Mesothelial cell of epicardium (in vitro differentiated cells): ENCODE measurements around the gene TXNDC5. TPM values are rescaled to one million over a fixed set of nuclear protein-coding genes. Genes with fewer than 3 reads are reported as not detected.
A peak's percentile ranks its signal among the peaks of the same experiment; 100 is the strongest.

Experiments used
- DNase-seq, 2 experiments: peaks; one replicate each; pipeline ENCODE4 v3.0.0; 2021; ENCODE audit warnings: low spot score in 2 of 2; ENCODE audit not compliant: unreplicated experiment in 2 of 2
- H3K27ac Mint-ChIP-seq: 2 replicates; pipeline ENCODE4 v1.8.0; 2021; ENCODE audit warnings: mixed read lengths
- H3K27me3 Mint-ChIP-seq: 2 replicates; pipeline ENCODE4 v1.8.0; 2021; ENCODE audit warnings: low read depth, mixed read lengths
- H3K36me3 Mint-ChIP-seq: 2 replicates; pipeline ENCODE4 v1.8.0; 2021; ENCODE audit warnings: mixed read lengths
- H3K4me1 Mint-ChIP-seq: 2 replicates; pipeline ENCODE4 v1.8.0; 2021; ENCODE audit warnings: mixed read lengths
- H3K4me3 Mint-ChIP-seq: 2 replicates; pipeline ENCODE4 v1.8.0; 2021; ENCODE audit warnings: mild to moderate bottlenecking, moderate library complexity, mixed read lengths
- H3K9me3 Mint-ChIP-seq: 2 replicates; pipeline ENCODE4 v1.8.0; 2021; ENCODE audit warnings: mixed read lengths
- CTCF ChIP-seq: fragments of 200-600 bp; sonication (generic); IDR thresholded peaks from one replicate; pipeline ENCODE4 v1.5.0; 2021; ENCODE audit warnings: antibody characterized with exemption; ENCODE audit not compliant: unreplicated experiment
- total RNA-seq: library from RNA; stranded (reverse); gene quantifications from 3 replicates; pipeline ENCODE4 v1.2.1, GENCODE V29; 2021

Gene TXNDC5
- total RNA-seq, 1 donor from 2014 or later, result 120 TPM

GRCh38 chr6:7914991-7915789 is 4.6 kb upstream of the TXNDC5 start:
- Mint-ChIP-seq H3K4me3 (no peak overlapping the region), H3K36me3 (no peaks in the 10 kb centered on the region), H3K27ac (no peak overlapping the region), H3K27me3 (peaks cover 3% of the 10 kb centered on the region), H3K4me1 (peaks cover 4% of the 10 kb centered on the region), H3K9me3 (no peaks in the 10 kb centered on the region)
- no peak for DNase-seq
- TF ChIP-seq CTCF, result no peak

DNA sequence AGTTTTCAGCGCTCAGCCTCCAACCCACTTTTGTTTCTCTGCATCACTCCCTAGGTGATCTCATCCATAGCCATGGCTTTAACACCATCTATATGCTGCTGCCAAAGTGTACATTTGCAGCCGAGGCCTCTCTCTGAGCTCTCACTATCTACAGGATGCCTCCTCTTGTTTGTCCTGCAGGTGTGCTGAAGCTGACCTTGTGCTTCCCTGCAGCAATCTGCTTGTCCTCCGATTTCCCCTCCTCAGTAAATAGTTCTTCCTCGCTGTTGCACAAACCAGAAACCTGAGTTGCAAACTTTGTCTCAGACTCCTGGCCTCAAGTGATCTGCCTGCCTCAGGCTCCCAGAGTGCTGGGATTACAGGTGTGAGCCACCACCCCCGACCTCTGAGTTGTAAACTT is 3.7 kb upstream of the TXNDC5 start:
- Mint-ChIP-seq H3K4me1 (peaks cover 8% of the 10 kb centered on the region), H3K27ac (no peak overlapping the region), H3K4me3 (no peak overlapping the region), H3K9me3 (no peaks in the 10 kb centered on the region), H3K36me3 (no peaks in the 10 kb centered on the region), H3K27me3 (peaks cover 3% of the 10 kb centered on the region)
- no peak for TF ChIP-seq CTCF
- no peak for DNase-seq

DNA sequence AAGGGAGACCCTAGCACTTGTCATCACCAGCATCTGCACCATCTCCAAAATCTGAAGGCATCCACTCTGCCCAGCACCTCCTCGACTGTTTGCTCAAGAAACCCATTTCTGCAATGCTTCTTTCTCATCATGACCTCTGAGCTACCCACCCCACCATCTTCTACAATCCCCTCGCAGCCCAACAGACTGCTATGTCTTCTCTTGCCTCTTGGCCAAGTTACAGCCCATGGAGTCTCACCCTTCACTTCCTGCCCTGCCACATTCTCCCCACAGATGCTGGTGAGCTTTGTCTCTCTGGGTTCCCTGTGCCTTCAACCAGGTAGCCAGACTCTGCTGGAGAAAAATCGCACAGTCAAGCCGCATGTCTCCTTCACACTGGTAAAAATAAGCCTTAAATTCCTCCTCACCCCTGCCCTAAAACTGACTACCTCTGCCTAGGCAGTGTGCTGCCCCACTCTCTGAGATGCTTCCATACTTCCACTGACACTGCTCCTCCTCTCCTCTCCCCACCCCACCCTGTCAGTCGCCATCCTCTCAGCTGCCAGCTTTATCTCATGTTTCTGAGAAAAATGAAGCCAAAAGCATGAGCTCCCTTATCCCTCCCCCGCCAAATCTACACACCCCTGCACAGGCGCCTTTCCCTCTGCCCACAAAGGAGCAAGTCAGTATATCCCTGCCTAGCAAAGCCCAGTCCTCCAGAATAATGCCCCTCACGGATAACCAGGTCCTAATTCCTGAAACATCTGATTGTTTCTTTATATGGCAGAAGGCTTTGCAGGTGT is 2.3 kb upstream of the TXNDC5 start:
- Mint-ChIP-seq H3K27me3 (peaks cover 2% of the 10 kb centered on the region), H3K9me3 (no peaks in the 10 kb centered on the region), H3K27ac (no peak overlapping the region), H3K36me3 (no peaks in the 10 kb centered on the region), H3K4me3 (no peak overlapping the region), H3K4me1 (peaks cover 16% of the 10 kb centered on the region)
- TF ChIP-seq CTCF, result no peak
- no peak for DNase-seq

- no peak for DNase-seq
- Mint-ChIP-seq H3K36me3 (no peaks in the 10 kb centered on the region), H3K4me1 (peaks cover 16% of the 10 kb centered on the region), H3K4me3 (no peak overlapping the region), H3K9me3 (no peaks in the 10 kb centered on the region), H3K27me3 (peaks cover 2% of the 10 kb centered on the region), H3K27ac (no peak overlapping the region)
- no peak for TF ChIP-seq CTCF
These were observed 1.4 kb upstream of the TXNDC5 start for GRCh38 chr6:7912024-7912423.

GRCh38 chr6:7911345-7911725 is 747 bp upstream of the TXNDC5 start:
- no peak for DNase-seq
- Mint-ChIP-seq H3K4me3 (no peak overlapping the region), H3K4me1 (peaks cover 16% of the 10 kb centered on the region), H3K36me3 (no peaks in the 10 kb centered on the region), H3K27ac (peak overlapping the region; percentile 76), H3K9me3 (no peaks in the 10 kb centered on the region), H3K27me3 (peaks cover 2% of the 10 kb centered on the region)
- TF ChIP-seq CTCF, result no peak
